SK-MEL-5 (cell line): ENCODE data around the gene TEDC1. TPM values are rescaled to one million over a fixed set of nuclear protein-coding genes. Genes with fewer than 3 reads are reported as not detected.
A peak's percentile ranks its signal among the peaks of the same experiment; 100 is the strongest.

ENCODE experiments used
- DNase-seq: peaks from one replicate; pipeline ENCODE4 v3.0.0-alpha.2; 2016; ENCODE audit warnings: low read depth, low spot score
- in situ Hi-C: cut with HindIII; loops from 2 replicates; pipeline ENCODE4 v1.10.0; 2016; ENCODE audit warnings: low sequenced_read_pairs, high pct_unique_total_duplicates, low pct_unique_long_range_greater_than_20kb
- total RNA-seq: library from RNA; depleted of rRNA; stranded (reverse); fragments of >200 nt; shearing (Covaris generic); gene quantifications from 2 replicates; pipeline ENCODE4 v1.2.3, GENCODE V29; 2014

TEDC1 gene
- total RNA-seq, 1 experiment from 2014 or later, result 15.1 TPM

DNA sequence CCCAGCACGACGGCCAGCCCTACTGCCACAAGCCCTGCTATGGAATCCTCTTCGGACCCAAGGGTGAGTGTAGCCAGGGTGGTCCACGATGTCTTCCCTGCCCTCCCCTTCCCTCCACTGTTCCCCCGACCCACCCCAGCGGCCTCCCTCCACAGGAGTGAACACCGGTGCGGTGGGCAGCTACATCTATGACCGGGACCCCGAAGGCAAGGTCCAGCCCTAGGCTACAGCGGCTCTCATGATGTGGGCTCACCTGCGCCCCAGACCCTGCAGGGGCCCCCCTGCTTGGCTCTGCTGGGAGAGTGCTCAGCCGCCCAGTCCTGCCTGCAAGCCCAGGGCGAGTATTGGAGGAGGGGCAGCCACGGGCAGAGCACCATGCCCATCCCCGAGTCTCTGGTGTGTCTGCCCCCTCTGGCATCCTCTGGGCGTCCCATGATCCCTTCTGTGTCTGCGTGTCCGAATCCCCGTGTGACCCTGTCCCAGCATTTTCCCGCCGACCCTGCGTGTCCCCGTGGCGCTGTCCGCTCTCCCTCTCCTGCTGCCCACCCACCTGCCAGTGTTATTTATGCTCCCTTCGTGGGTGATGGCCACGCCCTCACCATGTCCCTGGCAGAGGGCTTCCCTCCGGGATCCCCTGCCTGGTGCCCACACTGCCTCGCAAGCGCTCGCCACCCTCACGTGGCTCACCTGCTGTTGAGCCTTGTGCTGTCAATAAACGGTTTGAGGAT is 11.5 kb upstream of the TEDC1 start:
- in situ Hi-C loops, result no loop called here
- no peak for DNase-seq

DNA sequence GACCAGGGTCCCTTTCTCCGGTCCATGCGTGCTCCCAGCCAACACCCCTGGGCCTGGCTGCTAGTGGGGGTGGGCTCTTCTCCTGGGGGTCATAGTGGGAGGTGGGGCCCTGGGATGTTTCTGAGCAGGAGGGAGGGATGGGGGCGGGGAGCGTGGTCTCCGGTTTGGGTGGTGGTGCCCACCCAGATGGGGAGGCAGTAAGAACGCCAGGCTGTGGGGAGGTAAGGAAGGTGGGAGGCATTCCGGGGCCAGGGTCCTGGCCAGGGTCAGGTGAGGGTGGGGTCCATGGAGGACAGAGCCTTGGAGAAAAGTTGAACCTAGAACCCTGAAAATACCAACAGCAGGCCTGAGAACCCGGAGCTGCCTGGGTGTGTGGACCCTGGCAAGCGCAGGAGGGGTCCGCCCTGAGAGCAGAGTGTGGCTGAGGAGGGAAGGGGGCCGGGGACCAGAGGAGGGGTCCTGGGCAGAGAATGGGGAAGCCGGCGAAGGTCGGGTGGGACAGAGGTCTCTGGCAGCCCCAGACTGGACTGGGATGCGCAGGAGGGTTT is 10.8 kb upstream of the TEDC1 start:
- no peak for DNase-seq
- in situ Hi-C loops, result no loop called here

DNA sequence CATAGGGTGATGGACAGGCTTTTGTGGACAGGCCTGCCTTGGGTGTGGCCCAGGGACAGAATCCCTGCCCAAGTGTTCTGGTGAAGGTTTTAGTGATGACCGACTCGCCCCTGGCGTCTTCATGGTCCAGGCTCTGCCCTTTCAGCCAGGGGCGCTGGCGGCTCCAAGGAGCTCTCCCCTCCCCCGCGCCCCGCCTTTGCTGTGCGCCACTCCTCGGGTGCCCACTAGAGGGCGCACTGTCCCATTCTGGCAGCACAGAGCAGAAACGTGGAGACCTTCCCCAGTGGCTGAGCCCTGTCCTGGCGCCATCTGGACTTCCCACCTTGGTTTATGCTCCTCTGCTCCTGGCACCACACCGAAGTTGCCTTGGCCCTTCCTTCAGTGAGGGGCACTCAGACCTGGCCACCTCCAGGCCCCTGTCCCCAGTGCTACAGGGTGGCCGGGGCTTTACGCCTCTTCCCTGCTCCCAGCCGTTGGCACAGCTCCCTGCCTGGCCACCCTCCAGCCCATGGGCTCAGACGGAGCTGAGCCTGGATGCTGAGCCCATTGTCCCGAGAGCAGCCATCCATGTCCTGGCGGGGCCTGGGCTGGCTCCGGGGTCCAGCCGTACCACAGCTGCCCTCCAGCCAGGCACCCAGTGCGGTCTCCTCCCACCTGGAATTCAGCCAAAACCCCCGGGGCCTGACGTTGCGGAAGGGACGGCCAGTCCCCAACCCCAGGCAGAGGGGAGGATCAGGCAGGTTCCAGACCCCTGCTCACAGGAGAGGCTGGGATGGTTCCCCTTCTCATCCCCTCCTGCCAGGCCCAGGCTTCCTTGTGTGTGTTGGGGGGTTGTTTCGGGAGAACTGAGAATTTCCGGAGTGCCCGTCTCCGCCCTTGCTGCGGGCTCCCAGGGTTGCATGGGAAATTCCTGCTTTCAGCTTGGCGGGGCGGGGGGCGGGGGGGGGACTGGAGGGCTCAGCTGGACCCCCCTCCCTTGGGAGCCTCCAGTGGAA is 9.9 kb upstream of the TEDC1 start:
- peak; percentile 88 for DNase-seq
- in situ Hi-C loops, result no loop called here

DNA sequence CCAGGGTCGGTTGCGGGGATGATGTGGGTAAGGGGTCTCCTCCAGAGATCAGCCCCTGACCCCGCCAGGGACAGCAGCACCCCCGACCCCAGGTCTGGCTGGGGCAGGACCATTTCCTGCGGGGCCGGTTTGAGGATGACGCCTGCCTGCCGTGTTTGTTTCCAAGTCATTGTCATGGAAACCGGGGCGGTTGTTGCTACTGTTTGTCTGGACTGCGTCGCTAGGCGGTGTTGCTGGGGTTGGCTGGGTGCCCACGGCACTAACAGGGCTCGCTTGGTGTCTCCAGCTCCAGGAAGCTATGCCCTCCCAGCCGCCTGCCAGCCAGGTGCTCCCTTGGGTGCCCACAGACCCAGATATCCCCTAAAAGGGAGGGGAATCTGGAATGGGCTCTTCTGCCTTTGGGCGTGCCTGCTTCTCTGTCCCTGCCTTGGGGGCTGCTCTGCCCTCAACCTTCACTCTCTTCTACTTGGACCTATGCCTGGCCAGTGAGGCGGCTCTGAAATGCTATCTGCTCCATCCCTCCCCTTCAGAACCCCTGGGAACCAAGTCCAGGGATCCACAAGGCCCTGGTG is 9.1 kb upstream of the TEDC1 start:
- in situ Hi-C loops, result no loop called here
- peak; percentile 95 for DNase-seq

DNA sequence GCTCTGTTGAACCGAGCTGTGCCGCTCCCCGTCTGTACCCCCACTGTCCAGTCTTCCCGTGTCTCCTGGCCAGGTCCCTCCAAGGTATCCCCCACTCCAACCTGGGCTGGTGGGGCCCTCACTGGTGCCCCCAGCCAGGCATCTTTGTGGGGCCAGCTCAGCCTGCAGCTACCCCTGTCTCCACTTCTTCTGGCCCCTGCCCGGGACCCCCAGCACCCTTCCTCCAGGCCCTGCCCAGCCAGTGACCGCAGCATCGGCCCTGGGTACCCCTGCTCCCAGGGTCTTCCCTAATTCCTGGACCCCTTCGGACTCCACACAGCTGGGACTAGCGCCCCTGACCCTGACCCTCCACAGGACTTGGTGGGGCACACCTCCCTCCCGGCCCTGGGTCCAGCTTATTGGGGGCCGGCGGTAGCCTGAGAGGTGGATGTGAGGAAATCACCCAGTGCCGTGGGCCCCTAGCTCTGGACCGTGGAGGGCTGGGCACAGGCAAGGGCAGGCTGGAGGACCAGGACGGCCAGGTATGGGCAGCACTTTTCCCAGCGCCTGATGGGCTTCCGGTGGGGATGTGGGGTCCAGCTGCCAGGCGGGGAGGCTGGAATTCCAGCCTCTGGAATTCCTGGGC is 8.4 kb upstream of the TEDC1 start:
- no peak for DNase-seq
- in situ Hi-C loops, result no loop called here

- no peak for DNase-seq
- in situ Hi-C loops, result no loop called here
These were observed 7.6 kb upstream of the TEDC1 start for GRCh38 chr14:105483300-105484068.

DNA sequence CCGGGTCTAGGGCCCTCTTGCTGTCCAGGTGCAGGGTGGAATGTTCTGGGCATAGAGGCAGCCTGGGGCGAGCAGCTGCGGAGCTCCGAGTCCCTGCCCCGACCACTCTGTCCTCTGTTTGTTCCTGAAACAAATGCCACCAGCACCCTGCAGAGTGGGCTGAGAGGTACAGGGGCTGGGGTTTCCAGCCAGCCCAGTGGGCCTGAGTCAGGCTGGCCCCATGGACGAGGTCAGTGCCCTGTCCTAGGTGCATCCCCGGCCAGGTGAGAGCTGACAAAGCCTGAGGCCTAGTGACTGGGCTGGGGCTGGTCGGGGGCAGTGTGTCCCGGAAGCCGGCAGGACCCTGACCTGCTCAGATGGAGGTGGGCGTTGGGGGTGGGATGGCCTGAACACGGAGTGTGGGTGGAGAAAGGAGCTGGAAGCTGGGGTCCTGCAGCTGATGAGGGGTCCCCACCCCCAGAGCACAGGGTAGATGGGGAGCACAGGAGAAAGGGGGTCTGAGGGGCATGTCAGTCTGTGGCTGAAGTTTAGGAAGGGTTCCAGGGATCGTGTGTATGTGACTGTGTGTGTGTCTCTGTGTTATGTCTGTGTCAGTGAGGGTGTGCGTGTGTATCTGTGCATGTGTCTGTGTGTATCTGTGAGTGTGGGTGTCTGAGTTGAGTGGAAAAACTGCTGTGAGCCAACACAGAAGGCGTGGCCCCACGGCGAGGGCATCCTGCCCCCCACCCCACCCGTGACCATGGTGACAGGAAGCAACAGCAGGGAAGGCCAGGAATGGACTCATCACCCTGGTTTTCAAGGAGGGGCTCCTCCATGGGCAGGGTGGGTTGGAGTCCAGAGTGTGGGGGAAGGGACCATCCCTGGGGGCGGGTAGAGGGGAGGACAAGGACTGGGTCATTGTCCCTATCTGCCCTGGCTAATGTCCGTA is 6.7 kb upstream of the TEDC1 start:
- no peak for DNase-seq
- in situ Hi-C loops, result no loop called here

GRCh38 chr14:105484997-105485393 is 6.1 kb upstream of the TEDC1 start:
- in situ Hi-C loops, result no loop called here
- no peak for DNase-seq

GRCh38 chr14:105485739-105486162 is 5.3 kb upstream of the TEDC1 start:
- DNase-seq, result peak; percentile 51
- in situ Hi-C loops, result no loop called here

DNA sequence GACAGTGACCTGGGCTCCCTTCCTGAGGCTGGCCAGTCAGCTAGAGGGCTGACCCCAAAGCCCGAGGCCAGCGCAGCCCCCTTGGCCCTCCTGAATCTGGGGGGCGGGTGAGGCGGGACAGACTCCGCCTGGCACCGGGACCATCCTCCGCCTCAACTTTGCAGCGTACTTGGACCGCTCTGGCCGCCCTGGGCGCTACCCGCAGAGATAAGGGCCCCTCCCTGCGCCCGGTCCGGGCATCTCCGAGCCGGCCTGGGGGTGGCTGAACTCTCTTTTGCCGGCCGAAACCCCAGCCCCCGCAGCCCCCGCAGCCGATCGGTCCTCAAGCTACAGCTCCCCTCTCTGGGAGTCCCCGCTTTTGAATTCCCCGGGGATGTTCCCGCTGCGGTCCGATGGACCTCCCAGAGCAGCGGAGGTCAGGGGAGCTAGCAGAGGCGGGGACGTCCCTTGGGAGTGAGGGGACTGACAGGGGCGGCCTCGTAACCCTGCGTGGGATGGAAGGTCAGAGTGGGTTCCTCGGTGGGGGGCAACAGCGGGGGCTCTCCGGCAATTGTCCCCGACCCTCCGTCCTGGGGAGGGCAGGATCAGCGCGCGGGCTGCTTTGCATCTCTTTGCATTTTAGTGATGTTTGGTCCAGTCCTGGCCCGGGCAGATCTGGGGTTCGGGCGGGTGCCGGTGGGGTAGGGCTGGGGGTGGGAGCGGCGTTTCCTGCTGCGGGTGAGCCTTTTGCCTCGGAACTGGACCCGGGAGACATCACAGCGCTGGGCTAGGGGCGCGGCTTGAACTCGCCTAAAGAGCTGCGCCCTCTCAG is 4.7 kb upstream of the TEDC1 start, which contains the start of gene CRIP1:
Gene CRIP1 (plus strand): TSS at position 724 of the 811 bp plus-strand sequence. CDS start 374 bp downstream, outside the sequence.
- DNase-seq, result no peak
- in situ Hi-C loops, result no loop called here

- in situ Hi-C loops, result no loop called here
- DNase-seq, result no peak
These were observed 4.0 kb upstream of the TEDC1 start for GRCh38 chr14:105486974-105487448.

GRCh38 chr14:105487449-105487985 is 3.5 kb upstream of the TEDC1 start:
- no peak for DNase-seq
- in situ Hi-C loops, result no loop called here

GRCh38 chr14:105487986-105488777 is 2.9 kb upstream of the TEDC1 start:
- in situ Hi-C loops, result no loop called here
- no peak for DNase-seq
